ENCODE results near the gene HDAC11. TPM values are rescaled to one million over a fixed set of nuclear protein-coding genes. Genes with fewer than 3 reads are reported as not detected.

The HDAC11 gene
- total RNA-seq, 1 experiment from 2014 or later, result 7.0 TPM

GRCh38 chr3:13497386-13497785 lies 17.3 kb downstream of the HDAC11 start:
- H2BK5ac ChIP-seq (ENCODE audit: insufficient read length, low read length), result no peak overlapping the region
- DNase-seq, result no peak
- WGBS (ENCODE audit: extremely low coverage, insufficient read length, low lambda C conversion rate), result no CpG with 5 or more reads among the region's 2 CpGs

More at GRCh38 chr3:13497386-13497785, 17.3 kb downstream of the HDAC11 start:
- no peak overlapping the region for H3K23ac ChIP-seq (ENCODE audit: insufficient read length, low read depth, low read length)
- H3K56ac ChIP-seq (ENCODE audit: insufficient read length, low read depth, low read length), result no peak overlapping the region
- no peak overlapping the region for H3K14ac ChIP-seq (ENCODE audit: insufficient read depth, low read length)
- no peak overlapping the region for H4K91ac ChIP-seq (ENCODE audit: insufficient read length, low read depth, low read length)
- H3K4me1 Mint-ChIP-seq, result peaks cover 2 to 9% of the 10 kb centered on the region in 2 experiments
- no peaks in the 10 kb centered on the region for H3K4me1 ChIP-seq (ENCODE audit: insufficient read depth, low read length)
- no peak overlapping the region for H4K8ac ChIP-seq (replicated peaks; ENCODE audit: insufficient read length, low read depth, low read length)
- H3K36me3 Mint-ChIP-seq (ENCODE audit: insufficient read depth in 1 of 3, low read depth in 3 of 3), result no peaks in the 10 kb centered on the region
- no peak overlapping the region for H2BK20ac ChIP-seq (ENCODE audit: low read depth, low read length, poor library complexity, severe bottlenecking)
- H3K9ac ChIP-seq (ENCODE audit: extremely low read depth, insufficient read length, low read length), result no peak overlapping the region
- H3K27ac Mint-ChIP-seq, result no peak overlapping the region
- no peak overlapping the region for H2BK12ac ChIP-seq (ENCODE audit: insufficient read length, low read depth, low read length)
- H3K27me3 Mint-ChIP-seq (ENCODE audit: low read depth), result no peaks in the 10 kb centered on the region; the same call in 1 of the 2 replicates
- no peak overlapping the region for H3K27ac ChIP-seq (ENCODE audit: insufficient read length, low read depth, low read length)
- H3K18ac ChIP-seq (ENCODE audit: insufficient read length, low read depth, low read length), result no peak overlapping the region
- H3K23me2 ChIP-seq (ENCODE audit: insufficient read length, low read depth, low read length, poor library complexity, severe bottlenecking), result no peaks in the 10 kb centered on the region
- H3K79me2 ChIP-seq (ENCODE audit: insufficient read depth, low read length), result no peaks in the 10 kb centered on the region
- H3K79me1 ChIP-seq (ENCODE audit: insufficient read depth, low read depth, low read length, poor library complexity, severe bottlenecking), result no peaks in the 10 kb centered on the region
- TF ChIP-seq CTCF (conservative IDR thresholded peaks at IDR 0.05), result no peak
- no peak overlapping the region for H2AK5ac ChIP-seq (ENCODE audit: insufficient read length, low read length)
- H4K20me1 ChIP-seq (ENCODE audit: control insufficient read depth, insufficient read depth, insufficient read length), result no peaks in the 10 kb centered on the region
- no peak overlapping the region for H3K4me2 ChIP-seq (ENCODE audit: insufficient read depth, insufficient read length, low read length)
- no peaks in the 10 kb centered on the region for H3K9me3 ChIP-seq (ENCODE audit: control insufficient read depth, low read depth, low read length)
- no peak overlapping the region for H2BK15ac ChIP-seq (ENCODE audit: low read depth, low read length)
- no peaks in the 10 kb centered on the region; a peak in 2 of 5 replicates for H3K9me3 Mint-ChIP-seq
- H3K4ac ChIP-seq (ENCODE audit: low read depth, low read length), result no peak overlapping the region
- H4K5ac ChIP-seq (ENCODE audit: insufficient read length, low read depth, low read length), result no peak overlapping the region
- H2BK120ac ChIP-seq (ENCODE audit: low read depth, low read length, poor library complexity, severe bottlenecking), result no peak overlapping the region
- H3K27me3 ChIP-seq (ENCODE audit: insufficient read depth, low read length), result no peaks in the 10 kb centered on the region
- H3T11ph ChIP-seq (ENCODE audit: low read length), result no peak overlapping the region
- H2AFZ ChIP-seq (ENCODE audit: low read length), result no peak overlapping the region
- no peak overlapping the region for H3K4me3 Mint-ChIP-seq

Measured in H9 (cell line).